OCI-LY7 (cell line): ENCODE results near the gene CRELD2. TPM values are rescaled to one million over a fixed set of nuclear protein-coding genes. Genes with fewer than 3 reads are reported as not detected.

ENCODE experiments used
- BruUV-seq: library from RNA; stranded (reverse); fragments of 400-500 nt; replicated peaks from 2 replicates; lab custom pipeline; 2021; lab: Mats Ljungman, UMichigan
- CTCF ChIA-PET: fragments of 300-600 bp; sonication (Branson Sonifier 250); formaldehyde crosslinking; loops from one replicate; lab custom pipeline; 2022; ENCODE audit warnings: antibody characterized with exemption; ENCODE audit not compliant: unreplicated experiment; lab: Charles Lee
- POLR2A ChIA-PET: fragments of 300-600 bp; sonication (Branson Sonifier 250); formaldehyde crosslinking; loops from one replicate; lab custom pipeline; 2022; ENCODE audit warnings: antibody characterized with exemption; lab: Charles Lee
- DNase-seq: peaks from one replicate; pipeline ENCODE4 v3.0.0-alpha.2; 2015; ENCODE audit warnings: low spot score
- H2AFZ ChIP-seq: fragments of 200-600 bp; sonication (generic), shearing (Covaris generic); 2 replicates; pipeline ENCODE4 v1.6.1; 2014; ENCODE audit warnings: mild to moderate bottlenecking, antibody characterized with exemption, low read length, moderate library complexity
- H3K27ac ChIP-seq: fragments of 200-600 bp; sonication (generic); 2 replicates; pipeline ENCODE4 v1.5.1; 2014; ENCODE audit warnings: mixed run types, low read depth, mild to moderate bottlenecking, moderate library complexity, low read length, inconsistent platforms; ENCODE audit not compliant: poor library complexity, severe bottlenecking
- H3K36me3 ChIP-seq: fragments of 200-600 bp; sonication (generic); 2 replicates; pipeline ENCODE4 v1.6.1; 2014; ENCODE audit warnings: mild to moderate bottlenecking, antibody characterized with exemption, low read length, moderate library complexity, mixed read lengths; ENCODE audit not compliant: insufficient read depth
- H3K4me1 ChIP-seq: fragments of 200-600 bp; sonication (generic); 2 replicates; pipeline ENCODE4 v1.5.1; 2014; ENCODE audit warnings: mild to moderate bottlenecking, low read length; ENCODE audit not compliant: insufficient read depth, poor library complexity, severe bottlenecking
- H3K4me2 ChIP-seq: fragments of 200-600 bp; sonication (generic); 2 replicates; pipeline ENCODE4 v1.6.1; 2014; ENCODE audit warnings: mild to moderate bottlenecking, low read length
- H3K4me3 ChIP-seq: fragments of 200-600 bp; sonication (generic); 2 replicates; pipeline ENCODE4 v1.5.1; 2014; ENCODE audit warnings: mild to moderate bottlenecking, low read depth, low read length; ENCODE audit not compliant: poor library complexity, severe bottlenecking
- H3K79me2 ChIP-seq: fragments of 200-600 bp; sonication (generic); 2 replicates; pipeline ENCODE4 v1.6.1; 2016; ENCODE audit warnings: low read depth, mild to moderate bottlenecking, low read length, moderate library complexity, mixed read lengths; ENCODE audit not compliant: insufficient read depth
- H3K9me2 ChIP-seq: fragments of 200-600 bp; sonication (generic); 2 replicates; pipeline ENCODE4 v1.6.1; 2016; ENCODE audit warnings: mild to moderate bottlenecking, low read length, mixed read lengths; ENCODE audit not compliant: insufficient read depth
- H3K9me3 ChIP-seq: fragments of 200-600 bp; sonication (generic); 2 replicates; pipeline ENCODE4 v1.6.1; 2014; ENCODE audit warnings: mild to moderate bottlenecking, mixed run types, low read length, mixed read lengths
- H4K20me1 ChIP-seq: fragments of 200-600 bp; sonication (generic); 2 replicates; pipeline ENCODE4 v1.6.1; 2014; ENCODE audit warnings: mild to moderate bottlenecking, antibody characterized with exemption, low read length, moderate library complexity, mixed read lengths; ENCODE audit not compliant: insufficient read depth
- EZH2phosphoT487 ChIP-seq: fragments of 200-600 bp; sonication (generic); IDR thresholded peaks from 2 replicates; pipeline ENCODE4 v1.6.1; 2018; ENCODE audit warnings: low read depth, borderline replicate concordance, mild to moderate bottlenecking, mixed run types, antibody characterized with exemption, low read length, moderate library complexity, mixed read lengths
- intact Hi-C: fragments of 100-400 bp; cut with micrococcal nuclease; formaldehyde crosslinking; loops from one replicate; pipeline ENCODE4 v1.10.0; 2022; ENCODE audit not compliant: unreplicated experiment
- total RNA-seq, 2 experiments: library from RNA; depleted of rRNA in 1 of 2; stranded (reverse); fragments of >200 nt in 1 of 2; shearing (Covaris generic) in 1 of 2; gene quantifications; 2 replicates each; pipeline ENCODE4 v1.2.3, GENCODE V29; 2014 to 2022
- TF ChIP-seq, protein P1 (sequence below): fragments of 200-600 bp; sonication (generic); conservative IDR thresholded peaks from 2 replicates; pipeline ENCODE4 v1.5.1; 2014; ENCODE audit warnings: mild to moderate bottlenecking, antibody characterized with exemption, low read length, moderate library complexity, mixed read lengths

Gene CRELD2
- total RNA-seq, 2 experiments from 2014 or later: 32.0 to 32.5 TPM

DNA sequence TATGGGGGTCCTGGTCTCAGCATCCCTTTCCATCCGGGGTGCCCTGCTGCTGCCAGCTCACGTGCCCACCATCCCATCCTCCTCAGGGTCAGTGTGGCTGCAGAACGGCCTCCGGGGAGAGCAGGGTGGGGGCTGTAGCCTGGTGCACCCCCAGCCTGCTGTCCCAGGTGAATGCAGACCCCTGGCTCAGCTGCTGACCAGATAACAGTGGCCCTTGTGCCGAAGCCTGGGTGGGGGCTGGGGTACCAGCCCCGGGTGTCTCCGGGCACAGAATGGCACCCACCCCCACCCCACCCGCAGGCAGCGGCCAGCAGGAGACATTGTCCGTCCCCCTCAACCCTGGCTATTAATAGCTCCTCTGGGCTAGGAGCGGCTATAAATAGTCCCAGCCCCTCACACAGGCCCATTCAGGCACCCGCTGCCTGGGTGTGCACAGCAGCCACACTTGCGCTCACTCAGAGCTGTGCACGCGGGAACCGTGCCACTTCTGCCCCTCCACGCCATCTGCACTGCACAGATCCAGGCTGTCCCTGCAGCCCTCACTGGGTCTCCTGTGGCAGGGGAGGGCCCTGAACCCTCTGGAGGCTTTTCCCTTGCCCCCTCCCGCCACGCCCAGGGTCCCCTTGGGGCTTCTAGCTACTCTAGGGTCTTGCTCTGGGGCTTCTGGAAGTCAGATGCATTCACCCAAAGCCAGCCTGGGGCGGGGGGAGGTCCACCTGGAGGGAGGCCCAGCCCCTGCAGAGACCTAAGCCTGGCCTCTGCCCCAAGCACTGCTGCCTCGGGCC is 18.7 kb downstream of the CRELD2 start:
- Histone ChIP-seq H3K27ac (peak overlapping the region; percentile 81), H4K20me1 (no peaks in the 10 kb centered on the region), H3K4me2 (peak overlapping the region; percentile 75), H3K9me2 (no peaks in the 10 kb centered on the region), H3K79me2 (no peaks in the 10 kb centered on the region), H3K36me3 (no peaks in the 10 kb centered on the region), H3K9me3 (0 out of 2 replicates have a peak, but pooled peaks cover 4% of the 10 kb centered on the region), H2AFZ (no peak overlapping the region), H3K4me1 (peaks cover 43% of the 10 kb centered on the region), H3K4me3 (peak overlapping the region; percentile 66)
- TF ChIP-seq EZH2phosphoT487: no peak
- TF ChIP-seq, protein P1, sequence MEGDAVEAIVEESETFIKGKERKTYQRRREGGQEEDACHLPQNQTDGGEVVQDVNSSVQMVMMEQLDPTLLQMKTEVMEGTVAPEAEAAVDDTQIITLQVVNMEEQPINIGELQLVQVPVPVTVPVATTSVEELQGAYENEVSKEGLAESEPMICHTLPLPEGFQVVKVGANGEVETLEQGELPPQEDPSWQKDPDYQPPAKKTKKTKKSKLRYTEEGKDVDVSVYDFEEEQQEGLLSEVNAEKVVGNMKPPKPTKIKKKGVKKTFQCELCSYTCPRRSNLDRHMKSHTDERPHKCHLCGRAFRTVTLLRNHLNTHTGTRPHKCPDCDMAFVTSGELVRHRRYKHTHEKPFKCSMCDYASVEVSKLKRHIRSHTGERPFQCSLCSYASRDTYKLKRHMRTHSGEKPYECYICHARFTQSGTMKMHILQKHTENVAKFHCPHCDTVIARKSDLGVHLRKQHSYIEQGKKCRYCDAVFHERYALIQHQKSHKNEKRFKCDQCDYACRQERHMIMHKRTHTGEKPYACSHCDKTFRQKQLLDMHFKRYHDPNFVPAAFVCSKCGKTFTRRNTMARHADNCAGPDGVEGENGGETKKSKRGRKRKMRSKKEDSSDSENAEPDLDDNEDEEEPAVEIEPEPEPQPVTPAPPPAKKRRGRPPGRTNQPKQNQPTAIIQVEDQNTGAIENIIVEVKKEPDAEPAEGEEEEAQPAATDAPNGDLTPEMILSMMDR: no peak
- POLR2A ChIA-PET: interaction anchor here (0.5 to 1.6 kb wide), 2 partner anchors 10 to 75 kb away, joined by 5 to 6 read pairs; no protein-coding TSS in a partner anchor
- no TSS peak for BruUV-seq
- intact Hi-C loops: loop anchor here (1.0 to 10.0 kb wide), 3 partner anchors 23 to 582 kb away; partner anchors contain the start of gene PIM3
- CTCF ChIA-PET: interaction anchor here (0.6 kb wide), 1 partner anchor 381 kb away, joined by 6 read pairs; no protein-coding TSS in a partner anchor
- DNase-seq: peak; percentile 32

DNA sequence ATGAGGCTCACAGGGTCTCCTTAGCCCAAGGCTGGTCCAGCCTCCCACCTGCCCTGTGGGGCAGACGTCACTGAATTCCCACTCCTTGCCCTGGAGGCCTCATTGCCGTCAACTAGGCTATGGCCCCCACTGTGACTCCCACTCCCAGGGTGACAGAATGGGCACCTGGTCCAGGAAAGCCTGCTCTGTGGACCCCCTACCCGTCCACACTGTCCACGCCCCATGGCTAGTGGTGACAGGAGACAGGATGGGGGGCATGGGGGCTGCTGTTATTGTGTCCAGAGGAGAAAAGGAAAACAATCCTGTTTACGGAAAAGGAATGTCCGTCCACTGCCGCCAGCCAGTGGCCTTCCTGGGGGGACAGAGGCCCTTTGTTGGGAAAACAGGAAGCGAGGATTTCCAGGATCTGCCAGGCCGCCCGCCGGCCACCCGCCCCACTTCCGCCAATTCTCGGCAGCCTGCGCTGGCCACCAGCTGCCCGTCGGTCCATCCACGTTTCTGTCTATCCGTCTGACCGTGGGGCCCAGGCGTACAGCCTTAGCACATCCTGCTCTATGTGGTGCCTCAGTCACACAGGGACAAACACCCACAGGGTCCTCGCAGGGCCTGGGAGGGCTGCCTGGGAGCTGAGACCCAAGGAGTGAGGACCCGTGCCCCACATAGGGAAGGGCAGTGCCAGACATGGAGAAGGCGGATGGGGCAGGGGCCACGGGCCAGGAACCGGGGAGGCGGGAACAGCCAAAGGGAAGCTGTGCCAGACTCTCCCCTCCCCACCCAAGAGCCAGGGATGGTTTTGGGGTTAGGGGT is 19.5 kb downstream of the CRELD2 start:
- Histone ChIP-seq H3K9me2 (no peaks in the 10 kb centered on the region), H3K9me3 (0 out of 2 replicates have a peak, but pooled peaks cover 9% of the 10 kb centered on the region), H4K20me1 (no peaks in the 10 kb centered on the region), H3K4me1 (peaks cover 35% of the 10 kb centered on the region), H3K36me3 (no peaks in the 10 kb centered on the region), H2AFZ (no peak overlapping the region), H3K27ac (no peak overlapping the region), H3K4me2 (peak overlapping the region; percentile 75), H3K79me2 (no peaks in the 10 kb centered on the region), H3K4me3 (no peak overlapping the region)
- intact Hi-C loops: loop anchor here (10.0 kb wide), 2 partner anchors 167 to 583 kb away; no protein-coding TSS in a partner anchor
- no TSS peak for BruUV-seq
- no peak for DNase-seq
- TF ChIP-seq EZH2phosphoT487: no peak
- TF ChIP-seq, protein P1: no peak
- POLR2A ChIA-PET: interaction anchor here (0.5 to 1.6 kb wide), 2 partner anchors 9 to 76 kb away, joined by 5 to 6 read pairs; no protein-coding TSS in a partner anchor
- CTCF ChIA-PET: interaction anchor here (0.6 kb wide), 1 partner anchor 380 kb away, joined by 6 read pairs; no protein-coding TSS in a partner anchor
